Spleen (tissue), 7 donors: ENCODE results near the gene TBC1D22B.

Experiments
- CTCF ChIP-seq, 11 experiments: fragments of 200-600 bp in 7 of 11; fragments of 450-650 bp in 4 of 11; sonication (generic) in 4 of 11; IDR thresholded peaks in 8 of 11; conservative IDR thresholded peaks in 3 of 11; 1 replicate in 7 of 11; 2 replicates in 4 of 11; pipeline versions ENCODE4 v1.4.0 to v1.8.0; 2016 to 2021; ENCODE audit warnings: antibody characterized with exemption in 11 of 11, inconsistent platforms in 4 of 11, mild to moderate bottlenecking in 1 of 11
- POLR2A ChIP-seq, 3 donors: fragments of 450-650 bp; IDR thresholded peaks; one replicate each; pipeline ENCODE4 v1.5.1; 2017; ENCODE audit warnings: antibody characterized with exemption in 3 of 3, mild to moderate bottlenecking in 1 of 3
- donor health status: DM: no; HTN: no; CAD: no; lungs with moderate emphysema.
- donor health status: DM: no; HTN: no; CAD: no.
- donor health status: DM: no; HTN: no; CAD: no.

- no peak for TF ChIP-seq CTCF (IDR thresholded peaks at IDR 0.05 in 8 of 11, conservative IDR thresholded peaks at IDR 0.05 in 3 of 11)
- no peak for TF ChIP-seq POLR2A (IDR thresholded peaks at IDR 0.05)
These were observed 118.6 kb downstream of the TBC1D22B start for GRCh38 chr6:37376078-37376743.
